HepG2 (cell line): ENCODE data around the gene MTIF2. TPM values are rescaled to one million over a fixed set of nuclear protein-coding genes. Genes with fewer than 3 reads are reported as not detected.

Experiments used
- ATM ChIP-seq: fragments of 450-650 bp; IDR thresholded peaks from 2 replicates; pipeline ENCODE4 v1.7.1; 2017; ENCODE audit warnings: mild to moderate bottlenecking, borderline replicate concordance
- HIVEP1 ChIP-seq: sonication (generic); formaldehyde crosslinking; IDR thresholded peaks from 2 replicates; pipeline ENCODE4 v1.4.0; 2020; ENCODE audit warnings: mild to moderate bottlenecking, missing genetic modification reagents
- HNRNPL ChIP-seq: fragments of 200-400 bp; formaldehyde crosslinking; IDR thresholded peaks from 2 replicates; pipeline ENCODE4 v1.6.1; 2017; ENCODE audit warnings: mild to moderate bottlenecking, low read depth, low read length
- HOXA3 ChIP-seq: sonication (generic); formaldehyde crosslinking; IDR thresholded peaks from 2 replicates; pipeline ENCODE4 v1.5.0; 2020; ENCODE audit warnings: missing genetic modification reagents
- MEIS2 ChIP-seq: sonication (generic); formaldehyde crosslinking; IDR thresholded peaks from 2 replicates; pipeline ENCODE4 v1.9.0; 2021; ENCODE audit warnings: mild to moderate bottlenecking, missing genetic modification reagents
- MIER3 ChIP-seq: IDR thresholded peaks from 2 replicates; pipeline ENCODE4 v1.6.1; 2016; ENCODE audit warnings: missing compliant biosample characterization, borderline replicate concordance
- TBL1XR1 ChIP-seq: fragments of 150-350 bp; IDR thresholded peaks from 2 replicates; pipeline ENCODE4 v1.6.1; 2014; ENCODE audit warnings: borderline replicate concordance, low read length; ENCODE audit not compliant: partially characterized antibody
- TOPORS ChIP-seq: sonication (generic); formaldehyde crosslinking; IDR thresholded peaks from 2 replicates; pipeline ENCODE4 v1.8.0; 2023; ENCODE audit warnings: mild to moderate bottlenecking, missing genetic modification reagents
- YY1 ChIP-seq: IDR thresholded peaks from 2 replicates; pipeline ENCODE4 v1.6.1; 2011; ENCODE audit warnings: low read length, low read depth, moderate library complexity, mild to moderate bottlenecking; ENCODE audit not compliant: insufficient read depth, insufficient replicate concordance
- ZKSCAN5 ChIP-seq: sonication (generic); formaldehyde crosslinking; IDR thresholded peaks from 2 replicates; pipeline ENCODE4 v1.5.1; 2020; ENCODE audit warnings: mild to moderate bottlenecking, missing genetic modification reagents
- ZNF30 ChIP-seq: sonication (generic); formaldehyde crosslinking; IDR thresholded peaks from 2 replicates; pipeline ENCODE4 v1.5.0; 2020; ENCODE audit warnings: mild to moderate bottlenecking, missing genetic modification reagents
- ZNF878 ChIP-seq: sonication (generic); formaldehyde crosslinking; IDR thresholded peaks from 2 replicates; pipeline ENCODE4 v1.8.1; 2023; ENCODE audit warnings: mild to moderate bottlenecking, missing genetic modification reagents, moderate library complexity
- polyA plus RNA-seq, 8 experiments: library from polyadenylated mRNA; depleted of rRNA in 3 of 8; stranded (reverse) in 7 of 8; unstranded in 1 of 8; fragments of >200 nt; fragmentation: Illumina TruSeq in 4 of 8; extraction: Trizol in 4 of 8; gene quantifications; 2 replicates each; pipeline versions ENCODE4 v1.2.1 to v1.2.3, GENCODE V29; 2011 to 2016; ENCODE audit warnings: low read depth in 4 of 8, missing spikeins in 1 of 8, mixed read lengths in 1 of 8; ENCODE audit not compliant: insufficient read depth in 1 of 8
- total RNA-seq, 5 experiments: library from RNA; depleted of rRNA; stranded (reverse); fragments of >200 nt; fragmentation: Illumina TruSeq; extraction: Trizol; gene quantifications; 2 replicates each; pipeline ENCODE4 v1.2.3, GENCODE V29; 2016; ENCODE audit warnings: low read depth in 1 of 5
- TF ChIP-seq, protein P1 (sequence below): sonication (generic); formaldehyde crosslinking; IDR thresholded peaks from 2 replicates; pipeline ENCODE4 v1.5.0; 2020; ENCODE audit warnings: mild to moderate bottlenecking, missing genetic modification reagents, borderline replicate concordance
- TF ChIP-seq, protein P2 (sequence below): sonication (generic); formaldehyde crosslinking; IDR thresholded peaks from 2 replicates; pipeline ENCODE4 v1.4.0; 2020; ENCODE audit warnings: mild to moderate bottlenecking, missing genetic modification reagents
- TF ChIP-seq, protein P3 (sequence below): sonication (generic); formaldehyde crosslinking; IDR thresholded peaks from 2 replicates; pipeline ENCODE4 v1.9.0; 2021; ENCODE audit warnings: missing genetic modification reagents, borderline replicate concordance
- TF ChIP-seq, protein P4 (sequence below): sonication (generic); formaldehyde crosslinking; IDR thresholded peaks from 2 replicates; pipeline ENCODE4; 2020; ENCODE audit warnings: missing genetic modification reagents, mild to moderate bottlenecking, borderline replicate concordance

The MTIF2 gene
- total and polyA plus RNA-seq, 2 of the 13 experiments (the other 11 are each of a cell fraction or from before 2014, with no cell fraction given) = 32.1 to 92.1 TPM

DNA sequence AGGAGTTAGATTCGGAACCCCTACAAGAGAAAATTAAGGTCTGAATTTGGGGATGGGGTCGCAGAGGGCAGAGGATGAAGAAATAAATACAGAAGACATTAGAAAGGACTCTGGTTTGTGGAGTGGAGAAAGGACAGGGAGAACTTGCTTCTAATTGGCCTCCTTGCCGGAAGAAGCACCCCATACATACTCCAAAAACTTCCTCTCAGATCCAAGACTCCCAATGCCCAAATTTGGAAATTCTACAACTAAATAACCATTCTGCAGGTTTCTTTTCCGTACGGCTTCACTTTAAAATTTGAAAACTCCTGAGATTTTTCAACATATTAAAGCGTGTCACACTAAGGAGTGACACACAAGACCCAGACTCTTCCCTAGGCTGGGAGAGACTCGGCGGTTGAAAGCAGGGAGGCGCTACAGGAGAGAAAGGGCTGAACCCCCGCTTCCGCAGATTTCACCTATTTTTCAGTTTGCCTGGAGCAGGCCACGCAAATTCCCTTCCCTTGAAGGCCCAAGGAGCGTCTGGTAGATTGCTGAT is 37.4 kb downstream of the MTIF2 start (continued):
- 0 out of 2 replicates have a peak, but pooled peaks have one; percentile 47 for TF ChIP-seq ZKSCAN5 (CRISPR knock-in tag)
- TF ChIP-seq, protein P1, sequence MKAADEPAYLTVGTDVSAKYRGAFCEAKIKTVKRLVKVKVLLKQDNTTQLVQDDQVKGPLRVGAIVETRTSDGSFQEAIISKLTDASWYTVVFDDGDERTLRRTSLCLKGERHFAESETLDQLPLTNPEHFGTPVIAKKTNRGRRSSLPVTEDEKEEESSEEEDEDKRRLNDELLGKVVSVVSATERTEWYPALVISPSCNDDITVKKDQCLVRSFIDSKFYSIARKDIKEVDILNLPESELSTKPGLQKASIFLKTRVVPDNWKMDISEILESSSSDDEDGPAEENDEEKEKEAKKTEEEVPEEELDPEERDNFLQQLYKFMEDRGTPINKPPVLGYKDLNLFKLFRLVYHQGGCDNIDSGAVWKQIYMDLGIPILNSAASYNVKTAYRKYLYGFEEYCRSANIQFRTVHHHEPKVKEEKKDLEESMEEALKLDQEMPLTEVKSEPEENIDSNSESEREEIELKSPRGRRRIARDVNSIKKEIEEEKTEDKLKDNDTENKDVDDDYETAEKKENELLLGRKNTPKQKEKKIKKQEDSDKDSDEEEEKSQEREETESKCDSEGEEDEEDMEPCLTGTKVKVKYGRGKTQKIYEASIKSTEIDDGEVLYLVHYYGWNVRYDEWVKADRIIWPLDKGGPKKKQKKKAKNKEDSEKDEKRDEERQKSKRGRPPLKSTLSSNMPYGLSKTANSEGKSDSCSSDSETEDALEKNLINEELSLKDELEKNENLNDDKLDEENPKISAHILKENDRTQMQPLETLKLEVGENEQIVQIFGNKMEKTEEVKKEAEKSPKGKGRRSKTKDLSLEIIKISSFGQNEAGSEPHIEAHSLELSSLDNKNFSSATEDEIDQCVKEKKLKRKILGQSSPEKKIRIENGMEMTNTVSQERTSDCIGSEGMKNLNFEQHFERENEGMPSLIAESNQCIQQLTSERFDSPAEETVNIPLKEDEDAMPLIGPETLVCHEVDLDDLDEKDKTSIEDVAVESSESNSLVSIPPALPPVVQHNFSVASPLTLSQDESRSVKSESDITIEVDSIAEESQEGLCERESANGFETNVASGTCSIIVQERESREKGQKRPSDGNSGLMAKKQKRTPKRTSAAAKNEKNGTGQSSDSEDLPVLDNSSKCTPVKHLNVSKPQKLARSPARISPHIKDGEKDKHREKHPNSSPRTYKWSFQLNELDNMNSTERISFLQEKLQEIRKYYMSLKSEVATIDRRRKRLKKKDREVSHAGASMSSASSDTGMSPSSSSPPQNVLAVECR (CRISPR knock-in tag) = no peak; the same call in 1 of the 2 replicates
- TF ChIP-seq HOXA3 (CRISPR knock-in tag) = 0 out of 2 replicates have a peak, but pooled peaks have one; percentile 13
- TF ChIP-seq TOPORS = no peak; the same call in 1 of the 2 replicates
- TF ChIP-seq MEIS2 (CRISPR knock-in tag) = peak; percentile 41; the same call in 1 of the 2 replicates
- no peak for TF ChIP-seq HNRNPL
- TF ChIP-seq, protein P2, sequence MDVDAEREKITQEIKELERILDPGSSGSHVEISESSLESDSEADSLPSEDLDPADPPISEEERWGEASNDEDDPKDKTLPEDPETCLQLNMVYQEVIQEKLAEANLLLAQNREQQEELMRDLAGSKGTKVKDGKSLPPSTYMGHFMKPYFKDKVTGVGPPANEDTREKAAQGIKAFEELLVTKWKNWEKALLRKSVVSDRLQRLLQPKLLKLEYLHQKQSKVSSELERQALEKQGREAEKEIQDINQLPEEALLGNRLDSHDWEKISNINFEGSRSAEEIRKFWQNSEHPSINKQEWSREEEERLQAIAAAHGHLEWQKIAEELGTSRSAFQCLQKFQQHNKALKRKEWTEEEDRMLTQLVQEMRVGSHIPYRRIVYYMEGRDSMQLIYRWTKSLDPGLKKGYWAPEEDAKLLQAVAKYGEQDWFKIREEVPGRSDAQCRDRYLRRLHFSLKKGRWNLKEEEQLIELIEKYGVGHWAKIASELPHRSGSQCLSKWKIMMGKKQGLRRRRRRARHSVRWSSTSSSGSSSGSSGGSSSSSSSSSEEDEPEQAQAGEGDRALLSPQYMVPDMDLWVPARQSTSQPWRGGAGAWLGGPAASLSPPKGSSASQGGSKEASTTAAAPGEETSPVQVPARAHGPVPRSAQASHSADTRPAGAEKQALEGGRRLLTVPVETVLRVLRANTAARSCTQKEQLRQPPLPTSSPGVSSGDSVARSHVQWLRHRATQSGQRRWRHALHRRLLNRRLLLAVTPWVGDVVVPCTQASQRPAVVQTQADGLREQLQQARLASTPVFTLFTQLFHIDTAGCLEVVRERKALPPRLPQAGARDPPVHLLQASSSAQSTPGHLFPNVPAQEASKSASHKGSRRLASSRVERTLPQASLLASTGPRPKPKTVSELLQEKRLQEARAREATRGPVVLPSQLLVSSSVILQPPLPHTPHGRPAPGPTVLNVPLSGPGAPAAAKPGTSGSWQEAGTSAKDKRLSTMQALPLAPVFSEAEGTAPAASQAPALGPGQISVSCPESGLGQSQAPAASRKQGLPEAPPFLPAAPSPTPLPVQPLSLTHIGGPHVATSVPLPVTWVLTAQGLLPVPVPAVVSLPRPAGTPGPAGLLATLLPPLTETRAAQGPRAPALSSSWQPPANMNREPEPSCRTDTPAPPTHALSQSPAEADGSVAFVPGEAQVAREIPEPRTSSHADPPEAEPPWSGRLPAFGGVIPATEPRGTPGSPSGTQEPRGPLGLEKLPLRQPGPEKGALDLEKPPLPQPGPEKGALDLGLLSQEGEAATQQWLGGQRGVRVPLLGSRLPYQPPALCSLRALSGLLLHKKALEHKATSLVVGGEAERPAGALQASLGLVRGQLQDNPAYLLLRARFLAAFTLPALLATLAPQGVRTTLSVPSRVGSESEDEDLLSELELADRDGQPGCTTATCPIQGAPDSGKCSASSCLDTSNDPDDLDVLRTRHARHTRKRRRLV = no peak
- 0 out of 2 replicates have a peak, but pooled peaks have one; percentile 48 for TF ChIP-seq ZNF30
- no peak for TF ChIP-seq TBL1XR1
- TF ChIP-seq MIER3 (CRISPR knock-in tag) = no peak
- TF ChIP-seq, protein P3, sequence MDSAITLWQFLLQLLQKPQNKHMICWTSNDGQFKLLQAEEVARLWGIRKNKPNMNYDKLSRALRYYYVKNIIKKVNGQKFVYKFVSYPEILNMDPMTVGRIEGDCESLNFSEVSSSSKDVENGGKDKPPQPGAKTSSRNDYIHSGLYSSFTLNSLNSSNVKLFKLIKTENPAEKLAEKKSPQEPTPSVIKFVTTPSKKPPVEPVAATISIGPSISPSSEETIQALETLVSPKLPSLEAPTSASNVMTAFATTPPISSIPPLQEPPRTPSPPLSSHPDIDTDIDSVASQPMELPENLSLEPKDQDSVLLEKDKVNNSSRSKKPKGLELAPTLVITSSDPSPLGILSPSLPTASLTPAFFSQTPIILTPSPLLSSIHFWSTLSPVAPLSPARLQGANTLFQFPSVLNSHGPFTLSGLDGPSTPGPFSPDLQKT (CRISPR knock-in tag) = 0 out of 2 replicates have a peak, but pooled peaks have one; percentile 13
- TF ChIP-seq, protein P4, sequence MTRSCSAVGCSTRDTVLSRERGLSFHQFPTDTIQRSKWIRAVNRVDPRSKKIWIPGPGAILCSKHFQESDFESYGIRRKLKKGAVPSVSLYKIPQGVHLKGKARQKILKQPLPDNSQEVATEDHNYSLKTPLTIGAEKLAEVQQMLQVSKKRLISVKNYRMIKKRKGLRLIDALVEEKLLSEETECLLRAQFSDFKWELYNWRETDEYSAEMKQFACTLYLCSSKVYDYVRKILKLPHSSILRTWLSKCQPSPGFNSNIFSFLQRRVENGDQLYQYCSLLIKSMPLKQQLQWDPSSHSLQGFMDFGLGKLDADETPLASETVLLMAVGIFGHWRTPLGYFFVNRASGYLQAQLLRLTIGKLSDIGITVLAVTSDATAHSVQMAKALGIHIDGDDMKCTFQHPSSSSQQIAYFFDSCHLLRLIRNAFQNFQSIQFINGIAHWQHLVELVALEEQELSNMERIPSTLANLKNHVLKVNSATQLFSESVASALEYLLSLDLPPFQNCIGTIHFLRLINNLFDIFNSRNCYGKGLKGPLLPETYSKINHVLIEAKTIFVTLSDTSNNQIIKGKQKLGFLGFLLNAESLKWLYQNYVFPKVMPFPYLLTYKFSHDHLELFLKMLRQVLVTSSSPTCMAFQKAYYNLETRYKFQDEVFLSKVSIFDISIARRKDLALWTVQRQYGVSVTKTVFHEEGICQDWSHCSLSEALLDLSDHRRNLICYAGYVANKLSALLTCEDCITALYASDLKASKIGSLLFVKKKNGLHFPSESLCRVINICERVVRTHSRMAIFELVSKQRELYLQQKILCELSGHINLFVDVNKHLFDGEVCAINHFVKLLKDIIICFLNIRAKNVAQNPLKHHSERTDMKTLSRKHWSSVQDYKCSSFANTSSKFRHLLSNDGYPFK (CRISPR knock-in tag) = no peak
- TF ChIP-seq HIVEP1 (CRISPR knock-in tag) = no peak
- no peak for TF ChIP-seq YY1
- no peak for TF ChIP-seq ZNF878 (CRISPR knock-in tag)
- no peak for TF ChIP-seq ATM
